Naive thymus-derived CD4-positive, alpha-beta T cell (primary cell): Measurements from ENCODE around the gene HIPK2. TPM values are rescaled to one million over a fixed set of nuclear protein-coding genes. Genes with fewer than 3 reads are reported as not detected.
A peak's percentile ranks its signal among the peaks of the same experiment; 100 is the strongest.

ENCODE experiments used
- ATAC-seq: fragments of 150-1000 bp; cut with Tn5 transposase; 2 replicates; pipeline ENCODE4 v1.10.0; 2021; ENCODE audit warnings: mild to moderate bottlenecking, moderate library complexity
- CTCF ChIA-PET: fragments of 350-600 bp; sonication (Branson Sonifier 250); formaldehyde crosslinking; loops from one replicate; lab custom pipeline; 2021; ENCODE audit warnings: antibody characterized with exemption; lab: Charles Lee
- POLR2A ChIA-PET: fragments of 350-600 bp; sonication (Branson Sonifier 250); formaldehyde crosslinking; loops from one replicate; lab custom pipeline; 2021; ENCODE audit warnings: antibody characterized with exemption, inconsistent platforms; lab: Charles Lee
- DNase-seq, 9 donors: peaks; one replicate each; pipeline versions ENCODE4 v3.0.0 to v3.0.0-alpha.2; 2020 to 2022; ENCODE audit warnings: mixed read lengths in 1 of 9
- H3K27ac ChIP-seq: one replicate; pipeline ENCODE4 v1.7.0; 2013; ENCODE audit warnings: mild to moderate bottlenecking, low read depth, low read length, moderate library complexity
- H3K27me3 ChIP-seq, 2 donors: one replicate each; pipeline ENCODE4 v1.7.0; 2013; ENCODE audit warnings: low read length in 2 of 2, mild to moderate bottlenecking in 2 of 2, moderate library complexity in 2 of 2; ENCODE audit not compliant: control insufficient read depth in 2 of 2, insufficient read depth in 2 of 2
- H3K36me3 ChIP-seq, 3 experiments: 1 replicate in 2 of 3; 2 replicates in 1 of 3; pipeline ENCODE4 v1.7.0; 2013; ENCODE audit warnings: low read length in 3 of 3, mild to moderate bottlenecking in 3 of 3, moderate library complexity in 1 of 3; ENCODE audit not compliant: insufficient read depth in 3 of 3, control insufficient read depth in 2 of 3
- H3K4me1 ChIP-seq, 2 donors: one replicate each; pipeline ENCODE4 v1.7.0; 2013; ENCODE audit warnings: low read length in 2 of 2, mild to moderate bottlenecking in 2 of 2, moderate library complexity in 1 of 2; ENCODE audit not compliant: control insufficient read depth in 2 of 2, insufficient read depth in 2 of 2
- H3K4me3 ChIP-seq: 2 replicates; pipeline ENCODE4 v1.7.0; 2013; ENCODE audit warnings: mild to moderate bottlenecking, low read length
- H3K9me3 ChIP-seq, 3 experiments: 1 replicate in 2 of 3; 2 replicates in 1 of 3; pipeline ENCODE4 v1.7.0; 2013; ENCODE audit warnings: low read length in 3 of 3; ENCODE audit not compliant: control insufficient read depth in 2 of 3
- H3K27ac Mint-ChIP-seq, 9 donors: one replicate each; pipeline ENCODE4 v1.8.0; 2020 to 2022; ENCODE audit warnings: mixed read lengths in 9 of 9, mild to moderate bottlenecking in 8 of 9, moderate library complexity in 5 of 9, inconsistent platforms in 2 of 9
- H3K27me3 Mint-ChIP-seq, 5 donors: one replicate each; pipeline ENCODE4 v1.8.0; 2021 to 2022; ENCODE audit warnings: mixed read lengths in 5 of 5, mild to moderate bottlenecking in 1 of 5
- H3K36me3 Mint-ChIP-seq, 5 donors: one replicate each; pipeline ENCODE4 v1.8.0; 2020 to 2022; ENCODE audit warnings: mixed read lengths in 5 of 5, mild to moderate bottlenecking in 3 of 5, inconsistent platforms in 1 of 5
- H3K4me1 Mint-ChIP-seq, 7 donors: one replicate each; pipeline ENCODE4 v1.8.0; 2020 to 2022; ENCODE audit warnings: mixed read lengths in 7 of 7, mild to moderate bottlenecking in 3 of 7, inconsistent platforms in 1 of 7
- H3K4me3 Mint-ChIP-seq, 10 donors: one replicate each; pipeline ENCODE4 v1.8.0; 2020 to 2022; ENCODE audit warnings: mild to moderate bottlenecking in 10 of 10, mixed read lengths in 10 of 10, moderate library complexity in 6 of 10, inconsistent platforms in 2 of 10
- H3K9me3 Mint-ChIP-seq, 11 donors: one replicate each; pipeline ENCODE4 v1.8.0; 2020 to 2022; ENCODE audit warnings: mixed read lengths in 11 of 11, mild to moderate bottlenecking in 4 of 11, inconsistent platforms in 1 of 11, moderate library complexity in 1 of 11
- intact Hi-C, 2 donors: fragments of 100-400 bp; cut with micrococcal nuclease; formaldehyde crosslinking; loops; one replicate each; pipeline ENCODE4 v1.15.1; 2023
- polyA plus RNA-seq, 2 donors: library from polyadenylated mRNA; unstranded; fragments of 300-500 nt; fragmentation: Illumina TruSeq; gene quantifications; one replicate each; pipeline ENCODE4 v1.2.3, GENCODE V29; 2021
- total RNA-seq, 6 experiments: library from RNA in 5 of 6; stranded (reverse) in 5 of 6; gene quantifications; 1 replicate in 5 of 6; 2 replicates in 1 of 6; pipeline ENCODE4 v1.2.3 and lab custom pipeline; 2021 to 2026

The HIPK2 gene
- total and polyA plus RNA-seq, 7 experiments from 2014 or later: 4.6 to 44.0 (median 36.1) TPM

DNA sequence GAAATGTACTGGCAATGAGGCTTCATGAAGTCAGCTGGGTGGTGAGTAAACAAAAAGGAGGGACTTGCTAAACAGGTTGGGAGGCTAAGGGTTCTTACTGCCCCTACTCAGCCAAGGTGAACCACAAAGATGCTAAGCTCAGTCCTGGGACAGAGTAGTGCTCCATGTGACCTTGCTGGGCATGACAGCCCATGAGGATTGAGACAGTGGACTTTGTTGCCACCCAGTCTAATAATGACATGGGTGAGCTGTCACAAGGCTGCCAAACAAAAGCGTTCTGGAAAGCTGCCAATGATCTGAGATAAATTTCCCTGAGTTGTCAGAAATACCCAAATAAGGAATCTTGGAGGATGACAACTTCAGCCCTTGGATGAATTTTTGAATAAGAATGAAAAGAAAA, 179.2 kb downstream of the HIPK2 start:
- no peaks in the 10 kb centered on the region for H3K9me3 ChIP-seq
- Mint-ChIP-seq H3K36me3 (peaks cover 10 to 52% (median 26%) of the 10 kb centered on the region in 5 donors), H3K4me3 (no peak overlapping the region), H3K9me3 (peaks cover 0 to 2% (median 0%) of the 10 kb centered on the region in 11 donors), H3K4me1 (no peaks in the 10 kb centered on the region), H3K27me3 (no peaks in the 10 kb centered on the region), H3K27ac (no peak overlapping the region)
- CTCF ChIA-PET: interaction anchor here (0.8 to 2.3 kb wide), 2 partner anchors 9 to 20 kb away, joined by 3 to 6 read pairs; no protein-coding TSS in a partner anchor
- no peaks in the 10 kb centered on the region for H3K27me3 ChIP-seq
- POLR2A ChIA-PET: no interaction called here
- H3K4me1 ChIP-seq: no peaks in the 10 kb centered on the region
- ATAC-seq: no peak
- intact Hi-C loops: no loop called here
- H3K36me3 ChIP-seq: peaks cover 0 to 80% (median 40%) of the 10 kb centered on the region in 3 experiments
- DNase-seq: no peak
- H3K4me3 ChIP-seq: no peak overlapping the region
- no peak overlapping the region for H3K27ac ChIP-seq

DNA sequence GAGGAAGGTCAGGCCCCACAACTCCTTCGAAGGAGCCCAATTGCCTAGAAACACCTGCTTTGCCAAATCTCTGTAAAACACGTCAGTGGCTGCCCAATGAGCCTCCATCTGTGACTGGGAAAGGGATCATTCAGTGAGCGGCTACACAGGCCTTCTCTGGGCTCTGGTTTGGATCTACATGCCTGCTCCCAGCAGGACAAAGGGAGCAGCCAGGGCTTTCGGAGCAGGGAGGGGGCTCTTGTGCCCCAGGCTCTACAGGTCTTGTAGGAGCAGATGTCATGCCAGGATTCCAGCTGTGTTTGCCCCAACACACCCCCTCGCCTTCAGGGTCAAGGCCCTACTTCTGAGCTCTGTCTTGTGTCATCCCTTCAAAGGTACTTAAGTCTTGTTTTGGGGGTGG, 180.8 kb downstream of the HIPK2 start:
- Histone ChIP-seq H3K27ac (no peak overlapping the region), H3K9me3 (no peaks in the 10 kb centered on the region), H3K4me1 (no peaks in the 10 kb centered on the region), H3K4me3 (no peak overlapping the region), H3K36me3 (peaks cover 0 to 85% (median 46%) of the 10 kb centered on the region in 3 experiments), H3K27me3 (no peaks in the 10 kb centered on the region)
- Mint-ChIP-seq H3K4me3 (no peak overlapping the region), H3K4me1 (no peaks in the 10 kb centered on the region), H3K36me3 (peaks cover 10 to 67% (median 24%) of the 10 kb centered on the region in 5 donors), H3K27ac (no peak overlapping the region), H3K9me3 (peaks cover 0 to 2% (median 0%) of the 10 kb centered on the region in 11 donors), H3K27me3 (no peaks in the 10 kb centered on the region)
- CTCF ChIA-PET: no interaction called here
- intact Hi-C loops: no loop called here
- ATAC-seq: no peak
- POLR2A ChIA-PET: no interaction called here
- DNase-seq: no peak

DNA sequence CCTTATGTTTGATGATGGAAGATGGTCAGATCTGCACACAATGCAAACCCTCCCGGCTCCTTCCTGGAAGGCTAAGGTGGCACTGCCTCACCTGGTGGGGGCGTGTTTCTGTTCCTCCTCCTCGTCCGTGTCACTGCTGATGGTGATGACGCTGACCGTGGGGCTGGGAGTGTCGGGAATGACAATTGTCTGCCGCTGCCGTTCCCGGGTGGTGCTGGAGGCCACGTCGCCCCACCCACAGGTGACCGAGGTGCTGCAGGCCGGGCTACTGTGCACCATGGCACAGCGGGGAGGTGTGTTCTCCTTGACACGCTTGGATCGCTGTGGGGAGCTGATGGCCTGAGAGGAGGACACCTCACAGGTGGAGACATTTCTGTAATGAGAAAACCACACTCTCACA, 181.2 kb downstream of the HIPK2 start:
- H3K27me3 ChIP-seq: no peaks in the 10 kb centered on the region
- H3K4me1 ChIP-seq: no peaks in the 10 kb centered on the region
- Mint-ChIP-seq H3K4me3 (no peak overlapping the region), H3K9me3 (peaks cover 0 to 2% (median 0%) of the 10 kb centered on the region in 11 donors), H3K27me3 (no peaks in the 10 kb centered on the region), H3K4me1 (no peaks in the 10 kb centered on the region), H3K27ac (no peak overlapping the region), H3K36me3 (peaks cover 10 to 70% (median 24%) of the 10 kb centered on the region in 5 donors)
- intact Hi-C loops: no loop called here
- peaks cover 0 to 87% (median 46%) of the 10 kb centered on the region in 3 experiments for H3K36me3 ChIP-seq
- ChIA-PET CTCF (no interaction called here), POLR2A (no interaction called here)
- H3K4me3 ChIP-seq: no peak overlapping the region
- H3K9me3 ChIP-seq: no peaks in the 10 kb centered on the region
- ATAC-seq: no peak
- no peak overlapping the region for H3K27ac ChIP-seq
- no peak for DNase-seq

DNA sequence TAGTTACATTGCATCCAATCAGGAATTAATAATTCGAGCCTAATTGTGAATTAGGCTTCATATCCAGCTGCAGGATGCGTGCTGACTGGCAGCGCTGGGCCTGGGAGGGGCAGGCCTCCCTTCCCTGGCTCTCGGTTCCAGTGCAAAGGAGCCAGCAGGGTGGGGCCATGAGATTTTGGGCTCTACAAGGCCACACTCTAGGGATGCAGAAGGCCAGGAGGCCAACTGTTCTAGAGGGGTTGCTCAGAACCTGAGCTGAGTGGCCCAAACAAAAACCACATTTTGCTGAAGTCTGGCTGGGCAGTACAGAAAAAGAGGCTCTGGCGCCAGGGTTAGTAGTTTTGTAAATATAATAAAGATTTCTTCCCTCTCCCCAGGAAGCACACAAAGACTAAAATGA, 182.0 kb downstream of the HIPK2 start:
- intact Hi-C loops: no loop called here
- POLR2A ChIA-PET: no interaction called here

DNA sequence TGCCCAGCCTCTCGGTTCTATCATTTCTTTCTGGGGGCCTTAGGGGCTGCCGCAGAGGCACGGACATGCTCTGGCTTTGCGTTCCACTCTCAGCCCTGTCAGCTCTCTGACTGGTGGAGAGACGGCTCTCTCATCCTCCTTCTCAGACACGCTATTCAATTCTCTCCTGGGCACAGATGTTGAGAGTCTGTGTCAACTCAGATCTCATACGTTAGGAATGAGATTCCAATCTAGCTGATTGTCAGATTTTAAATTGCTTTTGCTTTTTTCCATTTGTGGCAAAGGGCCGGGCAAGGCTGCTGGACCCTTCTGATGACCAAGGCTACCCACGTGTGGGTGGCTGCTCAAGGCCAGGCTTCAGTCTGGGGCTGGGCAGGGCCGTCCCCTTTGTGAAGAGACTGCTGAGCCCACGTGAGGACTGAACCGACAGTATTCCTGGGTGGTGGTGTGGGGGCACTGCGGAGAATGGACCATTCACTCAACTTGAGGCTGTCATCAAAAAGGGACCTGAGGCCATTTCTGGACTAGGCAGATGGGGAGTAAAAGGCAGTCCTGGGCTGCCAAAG, 182.8 kb downstream of the HIPK2 start:
- DNase-seq: no peak
- Histone ChIP-seq H3K9me3 (no peaks in the 10 kb centered on the region), H3K27ac (no peak overlapping the region), H3K4me3 (no peak overlapping the region), H3K4me1 (no peaks in the 10 kb centered on the region), H3K36me3 (peaks cover 0 to 87% (median 39%) of the 10 kb centered on the region in 3 experiments), H3K27me3 (no peaks in the 10 kb centered on the region)
- POLR2A ChIA-PET: interaction anchor here (0.6 kb wide), 1 partner anchor 239 kb away, joined by 3 read pairs; no protein-coding TSS in a partner anchor
- H3K4me1 Mint-ChIP-seq: no peaks in the 10 kb centered on the region
- no peaks in the 10 kb centered on the region for H3K27me3 Mint-ChIP-seq
- no peak overlapping the region for H3K4me3 Mint-ChIP-seq
- H3K27ac Mint-ChIP-seq: peak overlapping the region in 2 of 9 donors; percentile 25 to 67
- H3K36me3 Mint-ChIP-seq: peaks cover 9 to 73% (median 29%) of the 10 kb centered on the region in 5 donors
- intact Hi-C loops: no loop called here
- ATAC-seq: no peak
- peaks cover 0 to 2% (median 0%) of the 10 kb centered on the region in 11 donors for H3K9me3 Mint-ChIP-seq
- CTCF ChIA-PET: interaction anchor here (1.3 kb wide), 1 partner anchor 9 kb away, joined by 4 read pairs; no protein-coding TSS in a partner anchor

More for the DNA sequence above, 182.0 kb downstream of the HIPK2 start:
- H3K9me3 ChIP-seq: no peaks in the 10 kb centered on the region
- no peaks in the 10 kb centered on the region for H3K27me3 ChIP-seq
- peaks cover 0 to 2% (median 0%) of the 10 kb centered on the region in 11 donors for H3K9me3 Mint-ChIP-seq
- ATAC-seq: no peak
- H3K27me3 Mint-ChIP-seq: no peaks in the 10 kb centered on the region
- no peak overlapping the region for H3K27ac ChIP-seq
- H3K4me1 ChIP-seq: no peaks in the 10 kb centered on the region
- H3K4me3 ChIP-seq: no peak overlapping the region
- no peak overlapping the region for H3K27ac Mint-ChIP-seq
- H3K4me1 Mint-ChIP-seq: no peaks in the 10 kb centered on the region
- no peak overlapping the region for H3K4me3 Mint-ChIP-seq
- peaks cover 0 to 91% (median 46%) of the 10 kb centered on the region in 3 experiments for H3K36me3 ChIP-seq
- peaks cover 14 to 78% (median 29%) of the 10 kb centered on the region in 5 donors for H3K36me3 Mint-ChIP-seq
- DNase-seq: no peak
- CTCF ChIA-PET: no interaction called here

DNA sequence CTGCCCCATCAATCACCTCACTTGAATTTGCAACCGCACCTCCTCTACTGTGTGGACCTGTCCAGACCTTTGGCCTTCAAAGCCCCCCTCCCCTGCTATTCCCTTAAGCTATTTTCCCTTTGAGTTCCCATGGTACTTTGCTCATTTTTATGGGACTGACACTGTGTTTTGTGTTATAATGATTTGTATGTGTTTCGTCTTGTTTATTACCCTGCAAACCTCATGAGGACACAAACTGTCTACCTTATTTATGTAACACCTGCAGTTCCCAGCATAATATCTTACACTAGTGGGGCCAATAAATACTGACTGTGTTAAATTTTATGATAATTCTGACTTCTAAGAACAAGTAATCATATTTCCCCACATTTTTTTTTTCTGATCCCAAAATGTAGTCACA, 183.7 kb downstream of the HIPK2 start:
- ATAC-seq: no peak
- intact Hi-C loops: no loop called here
- Histone ChIP-seq H3K9me3 (no peaks in the 10 kb centered on the region), H3K36me3 (peaks cover 0 to 89% (median 38%) of the 10 kb centered on the region in 3 experiments), H3K27ac (no peak overlapping the region), H3K4me1 (no peaks in the 10 kb centered on the region), H3K27me3 (no peaks in the 10 kb centered on the region), H3K4me3 (no peak overlapping the region)
- H3K9me3 Mint-ChIP-seq: no peaks in the 10 kb centered on the region
- peak overlapping the region in 1 of 9 donors; percentile 26 for H3K27ac Mint-ChIP-seq
- POLR2A ChIA-PET: no interaction called here
- peaks cover 5 to 74% (median 25%) of the 10 kb centered on the region in 5 donors for H3K36me3 Mint-ChIP-seq
- H3K4me1 Mint-ChIP-seq: peaks cover 0 to 3% (median 0%) of the 10 kb centered on the region in 7 donors
- H3K27me3 Mint-ChIP-seq: no peaks in the 10 kb centered on the region
- CTCF ChIA-PET: interaction anchor here (1.0 to 1.8 kb wide), 3 partner anchors 8 to 24 kb away, joined by 4 to 6 read pairs (median 4); no protein-coding TSS in a partner anchor
- H3K4me3 Mint-ChIP-seq: no peak overlapping the region
- DNase-seq: no peak
